AG09319 (cell line): ENCODE results near the gene LAG3.

ENCODE experiments used
- DNase-seq: peaks from one replicate; pipeline ENCODE4 v3.0.0-alpha.2; 2010; ENCODE audit warnings: low read depth; ENCODE audit errors: extremely low read depth
- TF ChIP-seq, protein P1 (sequence below): IDR thresholded peaks from 2 replicates; pipeline ENCODE4 v1.5.1; 2011; ENCODE audit warnings: low read depth, mild to moderate bottlenecking, inconsistent platforms, low read length, moderate library complexity

LAG3 gene

DNA sequence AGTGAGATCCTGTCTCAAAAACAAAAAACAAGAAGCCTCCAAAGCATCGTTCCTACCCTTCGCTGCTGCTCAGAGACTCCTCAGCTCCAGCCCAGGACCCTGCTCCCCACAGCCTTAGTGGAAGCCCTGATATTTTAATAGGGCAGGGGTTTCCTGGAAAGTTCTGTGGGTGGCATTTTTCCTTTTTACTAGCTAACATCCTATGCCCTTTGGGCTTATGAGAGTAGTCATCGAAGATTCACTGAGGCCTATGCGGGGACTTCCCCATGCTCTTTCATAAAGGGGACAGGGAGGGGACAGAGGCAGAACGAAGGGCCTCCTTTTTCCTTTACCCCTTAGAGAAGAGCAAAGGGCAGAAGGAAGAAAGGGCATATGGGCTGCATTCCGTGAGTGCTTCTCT is 8.3 kb downstream of the LAG3 start:
- TF ChIP-seq, protein P1, sequence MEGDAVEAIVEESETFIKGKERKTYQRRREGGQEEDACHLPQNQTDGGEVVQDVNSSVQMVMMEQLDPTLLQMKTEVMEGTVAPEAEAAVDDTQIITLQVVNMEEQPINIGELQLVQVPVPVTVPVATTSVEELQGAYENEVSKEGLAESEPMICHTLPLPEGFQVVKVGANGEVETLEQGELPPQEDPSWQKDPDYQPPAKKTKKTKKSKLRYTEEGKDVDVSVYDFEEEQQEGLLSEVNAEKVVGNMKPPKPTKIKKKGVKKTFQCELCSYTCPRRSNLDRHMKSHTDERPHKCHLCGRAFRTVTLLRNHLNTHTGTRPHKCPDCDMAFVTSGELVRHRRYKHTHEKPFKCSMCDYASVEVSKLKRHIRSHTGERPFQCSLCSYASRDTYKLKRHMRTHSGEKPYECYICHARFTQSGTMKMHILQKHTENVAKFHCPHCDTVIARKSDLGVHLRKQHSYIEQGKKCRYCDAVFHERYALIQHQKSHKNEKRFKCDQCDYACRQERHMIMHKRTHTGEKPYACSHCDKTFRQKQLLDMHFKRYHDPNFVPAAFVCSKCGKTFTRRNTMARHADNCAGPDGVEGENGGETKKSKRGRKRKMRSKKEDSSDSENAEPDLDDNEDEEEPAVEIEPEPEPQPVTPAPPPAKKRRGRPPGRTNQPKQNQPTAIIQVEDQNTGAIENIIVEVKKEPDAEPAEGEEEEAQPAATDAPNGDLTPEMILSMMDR = no peak
- no peak for DNase-seq

DNA sequence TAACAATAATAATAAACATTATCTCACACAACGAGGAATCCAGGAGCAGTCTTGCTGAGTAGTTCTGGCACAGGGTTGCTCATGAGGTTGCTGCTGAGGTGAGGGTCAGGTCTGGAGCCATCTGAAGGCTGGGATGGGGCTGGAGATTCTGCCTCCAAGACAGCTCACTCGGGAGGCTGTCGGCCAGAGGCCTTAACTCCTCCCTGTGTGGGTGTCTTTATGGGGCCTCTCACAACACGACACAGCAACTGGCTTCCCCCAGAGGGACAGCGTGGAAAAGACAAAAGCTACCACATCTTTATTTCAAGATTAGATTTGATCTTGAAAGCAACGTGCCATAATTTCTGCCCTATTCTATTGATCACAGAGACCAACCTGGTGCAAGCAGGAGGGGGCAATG is 9.8 kb downstream of the LAG3 start:
- TF ChIP-seq, protein P1 = no peak
- no peak for DNase-seq

DNA sequence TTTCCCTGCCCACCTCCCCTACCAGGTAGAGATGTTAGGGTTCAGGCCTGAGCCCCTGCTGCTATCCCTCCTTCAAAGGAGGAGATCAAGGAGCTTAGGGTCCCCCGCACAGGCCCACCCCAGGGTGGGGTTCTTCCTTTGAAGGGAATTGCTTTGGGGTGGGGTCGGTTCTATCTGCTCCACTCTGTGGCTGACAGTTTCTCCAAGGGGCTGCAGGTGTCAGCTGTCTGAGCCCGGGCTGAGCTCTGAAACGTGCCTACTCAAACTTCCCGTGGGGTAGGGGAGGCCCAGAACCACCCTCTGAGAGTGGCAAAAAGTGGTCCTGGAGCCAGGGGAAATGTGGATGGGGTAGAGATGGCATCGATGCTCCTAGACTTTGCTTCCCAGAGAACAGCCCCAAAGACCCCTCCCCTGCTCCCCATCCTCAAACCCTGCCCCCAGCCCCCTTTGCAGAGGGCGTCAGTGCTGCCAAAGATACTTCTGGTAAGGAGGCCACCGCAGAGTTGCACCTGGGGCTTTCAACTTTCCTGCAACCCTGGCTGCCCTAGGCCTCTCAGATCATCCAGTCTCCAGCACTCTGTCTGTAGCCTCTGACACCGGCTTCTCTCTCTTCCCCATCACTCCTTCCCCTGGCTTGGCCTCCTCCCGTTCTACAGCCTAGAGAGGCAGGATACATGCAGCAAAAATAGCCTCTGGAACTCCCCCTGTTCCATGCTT is 10.7 kb downstream of the LAG3 start:
- TF ChIP-seq, protein P1 = no peak
- no peak for DNase-seq

DNA sequence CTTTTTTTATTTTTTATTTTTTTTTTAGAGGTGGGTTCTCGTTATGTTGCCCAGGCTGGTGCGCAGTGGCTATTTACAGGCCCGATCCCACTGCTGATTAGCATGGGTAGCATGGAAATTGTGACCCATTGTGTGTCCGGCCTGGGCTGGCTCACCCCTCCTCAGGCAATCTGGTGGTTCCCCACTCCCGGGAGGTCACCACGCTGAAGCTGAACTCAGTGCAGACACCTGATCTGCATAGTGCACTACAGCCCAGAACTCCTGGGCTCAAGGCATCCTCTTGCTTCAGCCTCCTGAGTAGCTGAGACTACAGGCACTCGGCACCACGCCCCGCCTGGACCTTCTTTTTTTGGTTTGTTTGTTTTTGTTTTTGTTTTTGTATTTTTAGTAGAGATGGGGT is 11.5 kb downstream of the LAG3 start:
- TF ChIP-seq, protein P1 = no peak
- DNase-seq = no peak

DNA sequence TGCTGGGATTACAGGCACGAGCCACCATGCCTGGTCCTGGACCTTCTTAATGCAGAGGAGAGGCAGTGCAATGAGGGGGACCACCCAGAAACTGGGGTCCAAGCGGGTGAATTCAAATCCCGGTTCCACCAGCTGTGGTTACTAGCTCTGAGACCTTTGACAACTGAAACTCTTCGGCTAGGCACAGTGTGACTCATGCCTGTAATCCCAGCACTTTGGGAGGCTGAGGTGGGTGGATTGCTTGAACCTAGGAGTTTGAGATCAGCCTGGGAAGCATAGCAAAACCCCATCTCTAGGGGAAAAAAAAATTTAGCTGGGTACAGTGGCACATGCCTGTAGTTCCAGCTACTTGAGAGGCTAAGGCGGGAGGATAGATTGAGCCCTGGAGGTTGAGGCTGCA is 12.0 kb downstream of the LAG3 start:
- DNase-seq = no peak
- TF ChIP-seq, protein P1 = no peak

DNA sequence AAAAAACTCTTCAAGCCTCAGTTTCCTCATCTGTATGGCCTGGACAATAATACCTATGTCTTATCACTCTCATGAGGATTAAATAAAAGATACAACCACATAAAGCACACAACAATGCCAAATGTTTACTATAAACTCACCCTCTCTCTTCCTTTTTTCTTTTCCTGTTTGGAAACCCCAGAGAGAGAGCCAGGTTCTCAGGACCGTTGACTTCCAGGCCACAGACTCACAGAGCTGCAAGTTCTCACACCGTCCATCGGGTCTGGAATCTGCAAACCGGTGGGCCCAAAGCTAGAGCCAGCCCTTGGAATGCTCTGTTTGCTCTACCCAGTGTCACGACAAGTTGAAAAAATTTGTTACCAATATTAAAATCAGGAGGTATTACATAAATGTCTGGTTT is 12.4 kb downstream of the LAG3 start:
- no peak for DNase-seq
- TF ChIP-seq, protein P1 = no peak

DNA sequence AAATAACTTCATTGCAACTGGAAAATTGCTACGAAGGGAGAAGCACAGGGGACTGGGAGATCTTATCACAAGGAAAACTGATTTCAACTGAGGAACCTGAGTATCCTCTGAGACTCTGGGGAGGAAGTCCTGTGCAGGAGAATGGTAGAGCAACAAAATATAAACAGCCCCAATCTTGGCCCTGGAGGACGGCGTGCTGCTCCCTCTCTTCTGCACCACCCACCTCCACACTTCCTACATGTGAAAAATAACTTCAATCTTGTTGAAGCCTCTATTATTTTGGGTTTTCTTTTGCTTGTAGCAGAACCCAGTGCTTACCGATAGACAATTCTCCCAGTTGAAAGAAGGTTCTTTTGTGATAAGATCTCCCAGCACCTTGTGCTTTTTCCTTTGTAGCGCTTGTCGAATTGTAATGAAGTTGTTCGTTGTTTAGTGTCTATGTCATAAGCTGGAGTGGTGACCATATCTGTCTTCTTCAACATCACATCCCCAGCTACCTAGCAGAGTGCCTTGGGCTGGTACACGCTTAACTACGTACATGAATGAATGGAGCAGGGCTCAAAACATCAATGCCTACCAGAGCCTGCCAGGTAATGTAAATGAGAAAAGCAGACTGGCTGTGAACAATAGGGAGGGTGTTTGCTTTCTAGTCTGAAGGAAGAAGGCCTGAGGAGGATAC is 14.2 kb downstream of the LAG3 start:
- TF ChIP-seq, protein P1 = no peak
- no peak for DNase-seq
